NCI-H774 (cell line): ENCODE data around the gene PRR5L.
"Not testable (repeated sequence)": the region's sequence is repeated elsewhere in the genome, so short reads cannot be mapped to it uniquely, and the experiment has no call there.

Experiments used
- DNase-seq: peaks from one replicate; lab custom pipeline; 2025; lab: John Stamatoyannopoulos, UW

Gene PRR5L

GRCh38 chr11:36280531-36280930 lies 15.6 kb upstream of the PRR5L start:
- no peak for DNase-seq

- DNase-seq, result no peak
These were observed 14.2 kb upstream of the PRR5L start for GRCh38 chr11:36281850-36282249.

DNA sequence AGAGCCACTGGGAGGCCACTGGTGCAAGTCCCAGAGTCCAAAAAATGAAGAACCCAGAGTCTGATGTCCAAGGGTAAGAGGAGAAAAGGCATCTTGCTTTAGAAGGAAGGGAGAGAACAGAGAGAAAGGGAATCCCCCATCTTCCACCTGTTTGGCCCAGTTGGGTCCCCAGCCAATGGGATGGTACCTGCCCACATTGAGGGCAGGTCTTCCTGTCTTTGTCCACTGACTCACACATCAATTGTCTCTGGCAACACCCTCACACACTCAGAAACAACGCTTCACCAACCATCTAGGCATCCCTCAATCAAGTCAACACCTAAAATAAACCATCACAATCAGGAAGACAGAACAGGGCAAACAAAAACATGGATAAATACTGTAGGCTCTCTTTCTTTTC lies 13.2 kb upstream of the PRR5L start:
- no peak for DNase-seq

DNA sequence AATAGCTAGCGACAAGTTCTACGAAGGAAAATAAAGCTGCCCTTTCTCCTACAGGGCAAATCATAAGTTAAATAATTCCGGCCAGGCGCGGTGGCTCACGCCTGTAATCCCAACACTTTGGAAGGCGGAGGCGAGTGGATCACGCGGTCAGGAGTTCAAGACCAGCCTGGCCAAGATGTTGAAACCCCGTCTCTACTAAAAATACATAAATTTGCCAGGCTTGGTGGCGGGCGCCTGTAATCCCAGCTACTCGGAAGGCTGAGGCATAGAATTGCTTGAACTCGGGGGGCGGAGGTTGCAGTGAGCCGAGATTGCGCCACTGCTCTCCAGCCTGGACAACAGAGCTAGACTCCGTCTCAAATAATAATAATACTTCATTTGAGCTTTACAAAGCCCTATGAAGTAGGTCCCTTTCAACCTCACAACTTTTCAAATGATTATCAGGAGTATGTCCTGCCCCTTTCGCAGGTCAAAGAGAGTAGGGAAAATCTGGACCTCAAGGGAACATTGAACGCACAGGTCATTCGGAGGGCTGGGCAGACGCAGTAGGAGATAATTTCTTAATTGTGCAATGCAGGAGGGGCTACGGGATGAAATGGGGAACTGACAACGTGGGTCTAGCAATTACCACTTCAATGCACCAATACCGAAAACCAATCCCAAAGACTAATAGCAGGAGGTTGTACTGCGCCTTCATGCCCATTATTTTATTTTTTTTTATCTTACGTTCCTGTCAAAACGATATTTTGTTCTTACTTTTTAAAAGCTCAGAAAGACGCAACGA lies 7.5 kb upstream of the PRR5L start:
- no peak for DNase-seq

DNA sequence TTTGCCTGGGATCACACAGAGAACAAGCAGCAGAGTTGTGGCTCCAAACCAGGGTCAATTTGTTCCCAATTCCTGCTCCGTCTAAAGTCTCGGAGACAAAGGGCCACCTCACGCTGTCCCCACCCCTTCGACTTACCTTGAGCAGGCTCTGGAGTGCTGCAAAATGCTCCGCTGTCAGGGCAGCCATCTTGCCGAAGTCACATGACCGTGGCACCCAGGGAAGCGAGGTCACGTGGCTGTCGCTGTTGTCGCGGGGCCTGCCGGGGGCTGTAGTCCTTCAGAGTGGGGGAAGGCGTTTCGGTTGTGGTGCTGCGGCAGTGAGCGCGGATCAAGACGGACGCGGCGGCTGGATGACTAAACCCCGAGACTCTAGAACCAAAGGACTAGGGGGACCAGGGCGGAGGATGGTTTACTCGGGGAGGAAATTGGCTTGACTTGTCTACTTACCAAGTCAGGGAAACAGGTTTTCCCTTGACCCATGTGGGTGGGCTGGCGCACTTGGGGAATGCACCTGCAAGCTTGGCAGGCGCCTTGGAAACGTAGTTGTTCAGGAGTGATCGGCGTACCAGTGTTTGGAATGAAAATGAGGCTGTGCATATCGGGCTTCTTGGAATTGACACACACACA lies 6.7 kb upstream of the PRR5L start, which contains the start of gene COMMD9:
TSS of gene COMMD9 (minus strand) at position 199 of the 627 bp plus-strand sequence. CDS start at position 187, 12 bp downstream.
- DNase-seq, result peak; percentile 92

GRCh38 chr11:36292311-36292722 lies 3.8 kb upstream of the PRR5L start:
- peak; percentile 28 for DNase-seq

DNA sequence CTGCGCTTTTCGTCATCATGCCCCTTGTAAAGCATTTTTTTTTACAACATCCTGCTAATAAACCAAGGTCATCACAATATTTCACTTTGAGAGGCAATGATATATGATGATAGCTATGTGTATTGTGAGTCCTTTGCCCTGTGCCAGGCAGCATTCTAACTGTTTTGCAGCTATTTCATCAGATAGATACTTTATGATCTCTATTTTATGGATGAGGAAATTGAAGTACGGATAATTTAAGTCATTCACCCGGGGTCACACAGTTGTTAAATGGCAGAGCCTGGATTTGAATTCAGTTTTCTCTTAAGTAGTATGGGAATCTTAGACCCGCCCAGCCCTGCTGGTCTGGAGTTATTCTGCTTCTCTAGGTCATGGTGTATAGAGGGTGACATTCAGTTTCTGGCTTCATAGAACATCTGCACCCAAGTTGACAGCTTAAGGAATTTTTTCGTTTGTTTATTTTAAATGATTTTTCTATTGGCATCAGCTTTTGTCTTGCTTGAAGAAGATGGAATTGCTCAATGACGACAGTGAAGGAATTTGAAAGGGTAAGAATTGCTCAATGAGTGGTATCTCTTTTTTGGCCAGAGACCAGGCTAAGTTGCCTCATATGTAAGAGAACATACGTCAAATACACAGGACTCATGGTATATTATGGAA lies 926 bp downstream of the PRR5L start:
- DNase-seq, result no peak

- no peak for DNase-seq
These were observed 4.6 kb downstream of the PRR5L start for GRCh38 chr11:36300650-36301049.

DNA sequence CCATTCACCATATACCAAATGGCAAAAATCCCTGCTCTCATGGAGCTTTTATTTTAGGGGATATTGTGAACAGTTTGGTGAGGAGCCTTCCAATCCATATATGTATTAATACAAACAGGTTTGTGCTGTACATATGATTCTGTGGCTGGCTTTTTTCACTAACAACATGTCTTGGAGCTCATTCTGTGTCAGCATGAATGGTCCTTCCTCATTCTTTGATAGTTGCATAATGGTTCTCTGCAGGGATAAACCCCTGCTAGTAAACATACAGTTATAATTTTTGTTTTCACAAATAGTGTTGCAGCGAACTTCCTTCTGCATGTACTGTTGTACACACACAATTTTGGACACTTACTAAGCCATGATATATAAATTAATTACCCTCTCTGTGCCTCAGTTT lies 8.3 kb downstream of the PRR5L start:
- DNase-seq, result no peak

DNA sequence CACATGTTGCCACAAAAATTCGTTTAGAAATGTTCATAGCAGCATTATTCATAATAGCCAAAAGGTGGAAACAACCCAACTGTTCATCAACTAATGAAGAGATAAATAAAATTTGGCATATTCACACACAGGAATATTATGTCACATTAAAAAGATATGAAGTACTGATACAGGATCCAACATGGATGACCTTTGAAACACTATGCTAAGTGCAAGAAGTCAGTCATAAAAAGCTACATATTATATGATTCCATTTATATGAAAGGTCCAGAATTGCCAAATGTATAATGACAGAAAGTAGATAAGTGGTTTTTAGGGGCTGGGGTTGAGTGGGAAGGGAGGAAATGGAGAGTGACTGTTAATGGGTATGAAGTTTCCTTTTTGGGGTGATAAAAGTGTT lies 9.0 kb downstream of the PRR5L start:
- no peak for DNase-seq

DNA sequence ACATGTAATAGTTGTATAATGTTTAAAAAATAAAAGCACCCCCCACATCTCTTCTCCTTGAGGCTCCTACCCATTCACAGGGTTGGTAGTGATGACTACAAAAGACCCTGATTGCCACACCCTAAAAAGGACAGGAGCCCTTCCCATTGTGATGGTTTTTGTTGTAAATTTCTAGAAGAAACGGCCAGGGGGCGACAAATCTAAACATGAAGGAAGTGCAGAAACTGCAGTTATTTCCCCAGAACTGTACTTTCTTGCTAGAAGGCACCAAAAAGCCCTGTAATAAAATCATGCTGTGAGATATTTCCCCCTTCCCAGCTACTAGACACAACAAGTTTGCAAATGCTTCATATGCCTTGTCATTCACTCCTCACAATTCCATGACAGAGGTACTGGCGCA lies 10.8 kb downstream of the PRR5L start:
- no peak for DNase-seq

DNA sequence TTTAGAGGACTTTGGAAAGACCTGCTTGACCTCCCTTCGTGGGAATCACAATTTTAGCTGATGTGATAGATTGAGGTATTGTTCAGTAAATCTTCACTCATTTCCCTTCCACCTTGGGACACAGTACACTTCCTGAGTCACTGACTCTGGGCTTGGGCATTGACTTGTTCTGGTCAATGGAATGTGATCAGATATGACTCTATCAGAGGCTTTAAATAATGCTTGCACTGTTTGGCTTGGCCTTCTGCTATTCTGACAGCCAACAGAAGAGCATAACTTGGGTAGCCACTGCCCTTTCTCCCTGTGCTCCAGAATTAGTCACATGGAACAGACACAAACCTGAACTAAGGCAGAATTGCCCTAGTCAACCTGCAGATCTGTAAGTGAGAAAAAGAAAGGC lies 12.5 kb downstream of the PRR5L start:
- no peak for DNase-seq

DNA sequence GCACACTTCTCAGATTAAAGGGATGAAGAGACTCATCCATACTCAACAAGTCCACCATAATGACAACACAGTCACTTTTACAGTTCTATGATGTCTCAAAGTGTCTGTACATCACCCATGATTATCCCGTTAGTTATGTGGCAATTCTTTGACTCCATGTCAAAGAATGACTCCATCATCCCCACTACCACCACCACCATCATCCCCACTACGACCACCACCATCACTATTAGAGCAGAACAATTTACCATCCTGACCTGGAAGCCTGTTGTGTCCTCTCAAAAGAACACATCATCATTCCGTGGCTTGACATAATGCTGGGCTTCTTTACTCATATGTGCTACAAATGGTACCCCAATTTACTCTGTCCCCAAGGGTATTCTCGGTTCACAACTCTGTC lies 13.7 kb downstream of the PRR5L start:
- DNase-seq, result no peak

- peak; percentile 43 for DNase-seq
These were observed 16.0 kb downstream of the PRR5L start for GRCh38 chr11:36311926-36312595.

DNA sequence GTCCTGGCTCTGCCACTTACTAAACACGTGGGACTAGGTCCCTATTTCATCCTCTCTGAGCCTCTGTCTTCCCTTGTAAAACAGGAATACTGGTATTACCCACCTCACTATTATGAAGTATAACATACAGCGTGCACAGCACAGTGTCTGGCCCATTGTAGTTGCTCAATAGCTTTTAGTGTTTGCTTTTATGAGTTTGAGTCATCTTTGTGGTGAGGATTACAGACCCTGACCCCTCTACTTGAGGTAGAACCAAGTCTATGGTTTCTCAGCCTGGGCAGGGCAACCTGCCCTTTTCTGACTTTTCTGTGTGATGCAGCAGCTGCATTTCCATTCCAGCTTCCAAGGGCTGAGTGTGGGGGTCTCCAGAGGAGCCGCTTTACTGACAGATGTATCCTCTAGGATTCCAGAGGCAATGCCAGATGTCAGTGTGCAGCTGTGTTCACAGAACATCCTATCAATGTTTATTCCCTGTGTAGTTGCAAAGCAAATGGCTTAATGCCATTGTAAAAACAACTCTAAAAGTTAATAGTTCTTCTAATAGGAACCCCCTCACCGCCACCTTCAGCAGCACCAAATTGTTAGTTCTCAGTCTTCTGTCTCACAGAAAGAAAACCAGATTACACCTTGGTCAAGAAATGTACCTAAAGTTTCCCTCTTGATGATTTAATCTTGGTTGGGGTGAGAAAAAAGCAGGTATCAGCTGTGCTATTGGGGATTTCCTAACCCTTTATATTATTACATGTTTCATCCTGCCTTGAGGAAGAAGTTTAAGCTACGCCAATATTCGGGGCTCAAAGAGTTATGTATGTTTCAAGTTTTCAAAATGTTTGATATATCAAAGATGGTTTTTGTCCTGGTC lies 16.8 kb downstream of the PRR5L start:
- no peak for DNase-seq

DNA sequence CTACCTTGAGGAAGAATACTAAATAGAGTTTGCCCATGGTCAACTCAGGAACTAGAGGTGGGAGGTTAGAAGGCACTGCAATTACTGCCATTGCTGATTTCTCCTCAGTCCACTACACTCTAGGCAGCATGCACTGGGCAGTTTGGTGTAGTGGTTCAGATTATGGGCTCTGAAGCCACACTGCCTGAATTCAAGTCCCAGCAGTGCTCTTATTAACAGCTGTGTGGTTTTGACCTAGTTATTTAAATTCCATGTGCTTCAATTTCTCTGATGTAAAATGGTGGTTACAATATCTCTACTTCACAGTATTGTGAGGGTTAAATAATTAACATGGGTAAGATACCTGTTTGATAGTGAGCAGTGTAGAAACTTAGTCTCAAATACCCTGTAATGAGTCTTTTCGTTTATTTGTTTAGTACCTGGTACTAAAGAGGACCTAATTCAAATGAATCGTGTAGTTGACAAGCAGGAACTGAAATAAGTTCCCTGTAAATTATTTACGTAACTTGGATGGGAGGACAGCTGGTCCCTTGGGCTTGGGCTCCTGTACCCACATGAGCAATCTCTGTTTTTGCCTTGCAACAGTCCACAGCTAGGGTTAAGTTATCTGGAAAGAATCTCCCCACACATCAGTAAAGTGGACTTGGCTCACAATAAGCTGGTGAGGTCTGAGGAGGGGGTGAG lies 17.8 kb downstream of the PRR5L start:
- DNase-seq, result no peak

GRCh38 chr11:36314434-36314767 lies 18.3 kb downstream of the PRR5L start:
- DNase-seq, result no peak

GRCh38 chr11:36316049-36316448 lies 20.0 kb downstream of the PRR5L start:
- DNase-seq, result no peak

DNA sequence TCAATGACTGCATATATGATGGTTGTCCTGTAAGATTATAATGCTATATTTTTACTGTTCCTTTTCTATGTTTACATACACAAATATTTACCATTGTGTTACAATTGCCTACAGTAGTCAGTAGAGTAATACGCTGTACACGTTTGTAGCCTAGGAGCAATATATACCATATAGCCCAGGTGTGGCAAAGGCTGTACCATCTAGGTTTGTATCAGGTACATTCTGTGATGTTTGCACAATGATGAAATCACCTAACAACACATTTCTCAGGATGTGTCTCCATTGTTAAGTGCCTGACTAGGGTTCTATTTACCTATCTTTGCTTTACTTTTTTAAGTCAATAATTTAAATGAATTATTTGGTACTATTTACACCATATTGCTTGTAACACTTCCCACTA lies 21.9 kb downstream of the PRR5L start:
- no peak for DNase-seq

DNA sequence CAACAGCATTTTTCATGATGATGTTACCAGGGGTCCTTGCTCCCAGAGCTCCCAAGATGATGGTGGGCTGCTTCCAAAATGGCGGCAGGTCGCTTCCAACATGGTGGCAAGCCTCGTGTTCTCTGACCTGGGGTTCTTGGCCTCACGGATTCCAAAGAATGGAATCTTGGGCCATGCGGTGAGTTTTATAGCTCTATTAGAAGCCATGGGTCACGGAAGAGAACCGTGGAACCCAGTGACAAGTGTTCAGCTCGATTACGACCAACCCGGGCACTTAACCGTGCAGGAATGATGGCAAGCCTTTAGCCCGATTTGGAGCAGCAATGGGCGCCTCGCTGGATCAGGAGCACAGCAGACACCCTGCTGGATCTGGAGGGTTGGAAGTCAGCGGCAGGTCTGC lies 28.9 kb downstream of the PRR5L start:
- DNase-seq, result not testable (repeated sequence)

DNA sequence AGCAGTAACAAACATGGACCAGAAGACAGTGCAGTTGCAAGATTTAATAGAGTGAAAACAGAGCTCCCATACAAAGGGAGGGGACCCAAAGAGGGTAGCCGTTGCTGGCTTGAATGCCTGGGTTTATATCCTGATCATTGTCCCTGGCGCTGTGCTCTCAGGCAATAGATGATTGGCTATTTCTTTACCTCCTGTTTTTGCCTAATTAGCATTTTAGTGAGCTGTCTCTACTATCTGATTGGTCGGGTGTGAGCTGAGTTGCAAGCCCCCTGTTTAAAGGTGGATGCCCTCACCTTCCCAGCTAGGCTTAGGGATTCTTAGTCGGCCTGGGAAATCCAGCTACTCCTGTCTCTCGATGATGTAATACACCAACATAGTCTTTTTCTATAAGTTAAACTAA lies 29.3 kb downstream of the PRR5L start:
- not testable (repeated sequence) for DNase-seq
